Stimulated activated CD4-positive, alpha-beta T cell treated with anti-CD3 and anti-CD28 coated beads, Interleukin-1b, Interleukin-23, amount 100 ng/mL, for 4 hours (primary cell): ENCODE results near the gene COX6B2.
"Not testable (repeated sequence)": the region's sequence is repeated elsewhere in the genome, so short reads cannot be mapped to it uniquely, and the experiment has no call there.

Source experiments
- DNase-seq, 2 donors: peaks; one replicate each; pipeline ENCODE4 v3.0.0-alpha.2; 2020; ENCODE audit warnings: low read depth in 2 of 2

The COX6B2 gene

DNA sequence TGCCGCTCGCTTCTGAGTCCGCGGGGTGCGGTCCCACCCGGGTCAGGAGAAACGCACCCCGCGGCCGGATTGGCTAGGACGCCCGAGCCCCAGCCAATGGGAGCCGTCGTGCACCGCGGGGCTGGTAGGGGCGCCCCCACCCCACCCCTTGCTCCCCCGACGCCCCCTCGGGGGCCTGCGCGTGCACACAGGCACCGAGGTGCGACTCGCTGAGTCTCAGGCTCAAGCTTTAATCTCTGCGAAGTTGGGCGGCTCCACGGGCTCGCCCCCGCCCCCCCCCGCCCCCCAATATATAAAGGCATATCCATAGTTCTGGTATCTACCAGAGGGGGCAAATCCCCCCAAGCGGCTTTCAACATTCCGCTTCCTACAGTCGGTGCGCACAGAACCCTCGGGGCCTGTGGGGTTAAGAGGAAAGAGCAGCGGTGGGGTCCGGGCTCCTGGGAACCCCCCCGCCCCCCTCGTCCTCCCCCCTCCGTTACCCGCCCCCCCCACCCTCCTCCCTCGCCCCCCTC is at the start of gene COX6B2:
TSS of gene COX6B2 (minus strand) at position 22 of the 515 bp plus-strand sequence. CDS start 198 bp downstream, outside the sequence.
- DNase-seq: no peak

- DNase-seq: no peak
Measured at GRCh38 chr19:55402509-55402908, 48.0 kb upstream of the COX6B2 start.

- not testable (repeated sequence) for DNase-seq
Measured at GRCh38 chr19:55401390-55401789, 46.9 kb upstream of the COX6B2 start.

DNA sequence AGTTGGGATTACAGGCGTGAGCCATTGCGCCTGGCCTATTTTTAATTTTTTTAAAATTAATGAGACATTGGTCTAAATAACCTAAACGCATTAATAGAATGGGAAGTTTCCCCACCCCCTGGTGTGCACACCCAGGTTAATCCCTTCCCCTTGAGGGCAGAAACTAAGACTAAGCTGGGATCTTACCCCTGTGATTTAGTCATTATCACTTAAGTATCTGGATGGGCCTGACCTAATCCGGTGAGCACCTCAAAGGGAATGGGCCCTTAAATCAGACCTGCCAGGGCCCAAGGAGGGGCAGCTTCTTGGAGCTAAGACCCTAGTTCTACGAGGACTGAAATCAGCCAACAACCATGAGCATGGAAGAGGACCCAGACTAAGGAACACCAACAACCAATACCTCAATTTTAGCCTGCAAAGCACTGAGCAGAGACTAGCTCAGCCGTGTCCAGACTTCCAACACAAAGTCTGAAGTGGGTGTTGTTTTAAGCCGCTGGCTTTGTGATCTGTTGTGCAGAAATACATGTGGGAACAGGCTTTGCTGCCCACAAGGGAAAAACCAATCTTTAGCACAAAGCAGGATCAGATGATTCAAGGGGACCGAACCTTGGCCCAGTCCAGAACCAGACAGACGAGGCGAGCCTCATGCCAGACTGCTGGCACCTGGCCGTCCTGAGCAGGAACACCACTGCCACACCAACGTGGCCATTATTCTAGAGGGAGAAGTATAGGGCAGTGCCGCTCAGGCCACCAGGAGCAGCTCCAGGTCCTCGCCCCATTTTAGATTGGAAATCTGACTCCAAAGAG is 46.0 kb upstream of the COX6B2 start:
- DNase-seq: no peak

- DNase-seq: no peak
Measured at GRCh38 chr19:55398200-55398925, 43.8 kb upstream of the COX6B2 start.

- DNase-seq: no peak
Measured at GRCh38 chr19:55392820-55393761, 38.6 kb upstream of the COX6B2 start.

DNA sequence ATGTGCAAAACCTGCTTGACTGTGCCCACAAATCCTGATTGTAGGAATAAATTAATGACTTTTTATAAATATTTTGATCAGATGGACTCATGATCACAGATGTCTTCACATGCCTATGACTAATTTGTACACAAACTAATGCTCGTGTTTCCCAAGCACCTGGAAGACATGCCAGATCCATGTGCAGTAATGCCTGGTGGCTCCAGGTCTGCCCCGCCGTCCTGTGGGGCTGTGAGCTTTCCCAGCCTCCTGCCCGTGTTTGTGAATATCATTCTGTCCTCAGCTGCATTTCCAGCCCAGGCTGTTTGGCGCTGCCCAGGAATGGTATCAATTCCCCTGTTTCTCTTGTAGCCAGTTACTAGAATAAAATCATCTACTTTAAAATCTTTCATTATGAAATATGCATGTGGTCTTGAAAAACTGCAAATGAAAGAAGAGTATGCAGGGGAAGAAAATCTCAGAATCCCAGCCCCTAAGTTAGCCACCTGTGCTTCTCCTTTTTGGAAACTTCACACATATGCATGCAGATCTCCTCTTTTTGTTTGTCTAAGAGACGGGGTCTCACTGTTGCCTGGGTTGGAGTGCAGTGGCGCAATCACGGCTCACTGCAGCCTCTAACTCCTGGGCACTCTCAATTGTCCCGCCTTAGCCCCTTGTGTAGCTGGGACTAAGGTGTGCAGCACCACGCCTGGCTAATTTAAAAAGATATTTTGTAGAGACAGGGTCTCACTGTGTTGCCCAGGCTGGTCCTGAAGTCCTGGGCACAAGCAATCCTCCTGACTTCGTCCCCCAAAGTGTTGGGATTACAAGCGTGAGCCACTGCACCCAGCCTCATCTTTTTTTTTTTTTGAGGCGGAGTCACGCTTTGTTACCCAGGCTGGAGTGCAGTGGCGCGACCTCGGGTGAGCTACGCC is 37.4 kb upstream of the COX6B2 start:
- no peak for DNase-seq

GRCh38 chr19:55391191-55391670 is 36.7 kb upstream of the COX6B2 start:
- DNase-seq: no peak

GRCh38 chr19:55390461-55390880 is 36.0 kb upstream of the COX6B2 start:
- DNase-seq: no peak

DNA sequence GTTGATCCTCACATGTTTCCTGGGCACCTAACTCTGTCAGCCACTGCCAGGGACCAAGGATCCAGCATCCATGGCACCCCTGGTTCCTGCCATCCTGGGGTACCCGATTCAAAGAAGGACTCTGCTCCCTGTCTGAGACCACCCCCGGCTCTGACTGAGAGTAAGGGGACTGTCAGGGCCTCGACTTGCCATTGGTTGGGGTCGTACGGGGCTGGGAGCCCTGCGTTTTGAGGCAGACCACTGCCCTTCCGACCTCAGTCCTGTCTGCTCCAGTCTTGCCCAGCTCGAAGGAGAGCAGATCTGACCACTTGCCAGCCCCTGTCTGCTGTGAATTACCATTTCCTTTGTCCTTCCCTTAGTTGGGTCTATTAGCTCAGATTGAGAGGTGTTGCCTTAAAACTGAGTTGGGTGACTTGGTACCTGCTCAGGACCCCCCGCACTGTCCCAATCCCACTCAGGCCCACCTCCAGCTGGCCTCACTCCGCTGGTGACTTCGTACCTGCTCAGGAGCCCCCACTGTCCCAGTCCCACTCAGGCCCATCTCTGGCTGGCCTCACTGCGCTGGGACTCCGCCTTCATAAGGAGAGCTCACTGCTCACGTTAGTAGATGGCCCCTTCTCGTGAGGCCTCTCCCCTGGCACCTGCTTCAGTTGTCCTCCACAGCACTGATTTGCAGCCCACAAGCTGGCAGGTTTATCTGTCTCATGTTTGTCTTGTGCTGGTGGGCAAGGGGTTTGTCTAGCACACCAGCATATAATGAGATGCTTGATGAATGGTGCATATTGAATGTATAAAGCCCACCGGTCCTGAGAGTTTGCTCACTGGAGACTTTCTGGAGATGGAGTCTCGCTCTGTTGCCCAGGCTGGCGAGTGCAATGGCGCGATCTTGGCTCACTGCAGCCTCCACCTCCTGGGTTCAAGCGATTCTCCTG is 35.1 kb upstream of the COX6B2 start:
- DNase-seq: no peak

- DNase-seq: no peak
Measured at GRCh38 chr19:55387736-55388497, 33.4 kb upstream of the COX6B2 start.

- no peak for DNase-seq
Measured at GRCh38 chr19:55386493-55386971, 32.0 kb upstream of the COX6B2 start.

DNA sequence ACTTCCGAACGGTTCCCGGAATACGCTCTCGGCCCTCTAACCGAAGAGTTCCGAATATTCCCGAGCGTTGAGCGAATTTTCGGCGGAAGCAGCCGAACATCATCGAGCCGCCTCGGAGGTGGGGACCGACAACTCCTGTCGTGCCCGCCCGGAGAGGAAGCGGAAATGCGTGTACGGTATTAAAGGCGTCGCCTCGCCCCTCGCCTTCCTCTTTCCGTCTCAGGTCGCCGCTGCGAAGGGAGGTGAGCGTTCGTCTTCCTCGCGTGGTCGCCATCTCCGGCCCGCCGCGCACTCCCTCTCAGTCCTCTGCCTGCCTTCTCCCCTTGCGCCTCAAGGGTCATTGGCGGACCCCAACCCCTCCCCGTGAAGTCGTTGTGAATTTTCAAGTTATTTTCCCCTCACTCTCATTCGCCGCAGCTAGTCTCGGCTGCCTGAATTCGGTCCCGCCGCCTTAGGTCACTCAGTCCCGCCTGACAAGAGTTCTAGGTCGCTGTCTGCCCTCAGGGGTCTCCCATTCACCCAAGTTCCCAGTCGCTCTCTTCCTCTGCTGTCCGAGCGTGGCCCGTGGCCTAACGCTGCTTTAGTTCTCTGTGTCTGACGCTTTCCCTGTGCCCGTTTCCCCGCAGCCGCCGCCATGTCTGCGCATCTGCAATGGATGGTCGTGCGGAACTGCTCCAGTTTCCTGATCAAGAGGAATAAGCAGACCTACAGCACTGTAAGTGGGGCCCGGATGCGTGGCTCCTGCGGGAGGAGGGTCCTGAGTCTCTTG is 31.4 kb upstream of the COX6B2 start, which contains the start of gene RPL28:
TSS of gene RPL28 (plus strand) at position 209 of the 769 bp plus-strand sequence. CDS start at position 635, 426 bp downstream.
- peak; percentile 94 to 98 for DNase-seq

- peak; percentile 87 to 95 for DNase-seq
Measured at GRCh38 chr19:55384920-55385723, 30.6 kb upstream of the COX6B2 start.

- DNase-seq: peak in 1 of 2 donors; percentile 43
Measured at GRCh38 chr19:55384131-55384919, 29.8 kb upstream of the COX6B2 start, which contains the start of gene TMEM238. Gene TMEM238, minus strand, starts transcription at chr19:55384292. Its CDS starts 33 bp downstream, at chr19:55384259.
